K562 (cell line): ENCODE results near the gene NQO2. TPM values are rescaled to one million over a fixed set of nuclear protein-coding genes. Genes with fewer than 3 reads are reported as not detected.

Experiments
- CBFB ChIP-seq: sonication (generic); formaldehyde crosslinking; IDR thresholded peaks from 2 replicates; pipeline ENCODE4 v1.4.0; 2020; ENCODE audit warnings: mild to moderate bottlenecking, missing genetic modification reagents
- CBX8 ChIP-seq: fragments of 200-600 bp; sonication (generic); IDR thresholded peaks from 2 replicates; pipeline ENCODE4 v1.6.1; 2012; ENCODE audit warnings: borderline replicate concordance, mixed run types, low read depth, mild to moderate bottlenecking, moderate library complexity, mixed read lengths, low read length, control low read depth, inconsistent platforms; ENCODE audit not compliant: poor library complexity, severe bottlenecking; ENCODE audit errors: extremely low read depth
- CC2D1A ChIP-seq: fragments of 450-650 bp; IDR thresholded peaks from 2 replicates; pipeline ENCODE4 v1.6.1; 2017; ENCODE audit warnings: mild to moderate bottlenecking
- LCOR ChIP-seq: sonication (generic); formaldehyde crosslinking; IDR thresholded peaks from 2 replicates; pipeline ENCODE4 v1.8.0; 2022; ENCODE audit warnings: mild to moderate bottlenecking, missing genetic modification reagents
- MECOM ChIP-seq: fragments of 250-450 bp; sonication (Bioruptor Pico); IDR thresholded peaks from 2 replicates; pipeline ENCODE4 v1.8.0; 2022; ENCODE audit warnings: inconsistent platforms
- MXD1 ChIP-seq: fragments of 250-450 bp; sonication (Bioruptor Pico); IDR thresholded peaks from 2 replicates; pipeline ENCODE4 v1.8.0; 2021; ENCODE audit warnings: borderline replicate concordance, mild to moderate bottlenecking, moderate library complexity; ENCODE audit not compliant: poor library complexity, severe bottlenecking
- NFRKB ChIP-seq: fragments of 450-650 bp; IDR thresholded peaks from 2 replicates; pipeline ENCODE4 v1.6.1; 2016; ENCODE audit warnings: low read depth
- NUFIP1 ChIP-seq: fragments of 450-650 bp; IDR thresholded peaks from 2 replicates; pipeline ENCODE4 v1.6.1; 2018; ENCODE audit not compliant: partially characterized antibody
- TEAD4 ChIP-seq, 2 experiments: sonication (generic) in 1 of 2; formaldehyde crosslinking in 1 of 2; IDR thresholded peaks; 2 replicates each; pipeline versions ENCODE4 v1.6.1 to v1.8.0; 2012 to 2022; ENCODE audit warnings: borderline replicate concordance in 1 of 2, inconsistent platforms in 1 of 2, low read length in 1 of 2, mild to moderate bottlenecking in 1 of 2, missing genetic modification reagents in 1 of 2
- THAP12 ChIP-seq: fragments of 250-450 bp; sonication (Bioruptor Pico); IDR thresholded peaks from 2 replicates; pipeline ENCODE4 v1.9.0; 2021; ENCODE audit warnings: mild to moderate bottlenecking, inconsistent platforms
- ZHX1 ChIP-seq: fragments of 150-350 bp; conservative IDR thresholded peaks from 2 replicates; pipeline ENCODE4 v1.6.1; 2014; ENCODE audit warnings: low read length
- ZNF140 ChIP-seq: fragments of 250-450 bp; sonication (Bioruptor Pico); IDR thresholded peaks from 2 replicates; pipeline ENCODE4 v1.8.0; 2021; ENCODE audit warnings: moderate library complexity, mild to moderate bottlenecking, inconsistent platforms
- ZNF143 ChIP-seq: sonication (generic); formaldehyde crosslinking; IDR thresholded peaks from 2 replicates; pipeline ENCODE4 v1.9.0; 2022; ENCODE audit warnings: mild to moderate bottlenecking, missing genetic modification reagents
- ZNF184 ChIP-seq: sonication (generic); formaldehyde crosslinking; IDR thresholded peaks from 2 replicates; pipeline ENCODE4 v1.5.0; 2020; ENCODE audit warnings: missing genetic modification reagents
- ZNF212 ChIP-seq: fragments of 450-650 bp; formaldehyde crosslinking; IDR thresholded peaks from 2 replicates; pipeline ENCODE4 v1.4.0; 2020; ENCODE audit warnings: mild to moderate bottlenecking
- ZNF444 ChIP-seq: fragments of 250-450 bp; sonication (Bioruptor Pico); IDR thresholded peaks from 2 replicates; pipeline ENCODE4 v1.4.0; 2020; ENCODE audit warnings: mild to moderate bottlenecking, moderate library complexity
- ZNF511 ChIP-seq: sonication (generic); formaldehyde crosslinking; IDR thresholded peaks from 2 replicates; pipeline ENCODE4 v1.8.0; 2022; ENCODE audit warnings: mild to moderate bottlenecking, missing genetic modification reagents
- ZNF740 ChIP-seq, 3 experiments: fragments of 200-800 bp in 1 of 3; sonication (Bioruptor generic) in 1 of 3; sonication (generic) in 1 of 3; formaldehyde crosslinking in 1 of 3; IDR thresholded peaks; 2 replicates each; pipeline versions ENCODE4 v1.6.1 to v1.8.0; 2016 to 2022; ENCODE audit warnings: mild to moderate bottlenecking in 2 of 3, missing compliant biosample characterization in 2 of 3, missing genetic modification characterization in 2 of 3, missing genetic modification reagents in 1 of 3
- ZNF778 ChIP-seq: fragments of 450-650 bp; formaldehyde crosslinking; IDR thresholded peaks from 2 replicates; pipeline ENCODE4 v1.4.0; 2020; ENCODE audit warnings: mild to moderate bottlenecking, moderate library complexity
- polyA plus RNA-seq, 8 experiments: library from polyadenylated mRNA; depleted of rRNA in 4 of 8; stranded (reverse) in 5 of 8; unstranded in 3 of 8; fragments of >200 nt; fragmentation: Nextera tagmentation in 2 of 8; fragmentation: Illumina TruSeq in 1 of 8; extraction: Ambion mirVana in 2 of 8; extraction: Trizol in 1 of 8; gene quantifications; 2 replicates each; pipeline versions ENCODE4 v1.2.1 to v1.2.3, GENCODE V29; 2011 to 2014; ENCODE audit warnings: inconsistent platforms in 1 of 8, missing spikeins in 1 of 8
- total RNA-seq, 7 experiments: library from RNA; depleted of rRNA in 6 of 7; stranded (reverse); fragments of >200 nt in 6 of 7; fragmentation: Illumina TruSeq in 2 of 7; extraction: Trizol in 2 of 7; gene quantifications; 2 replicates each; pipeline versions ENCODE4 v1.2.1 to v1.2.3, GENCODE V29; 2011 to 2021; ENCODE audit warnings: low replicate concordance in 1 of 7
- TF ChIP-seq, protein P1 (sequence below): fragments of 250-450 bp; sonication (Bioruptor Pico); IDR thresholded peaks from 2 replicates; pipeline ENCODE4 v1.8.0; 2021; ENCODE audit warnings: moderate library complexity, mild to moderate bottlenecking, inconsistent platforms

The NQO2 gene
- total and polyA plus RNA-seq, 9 of the 15 experiments (the other 6 are each of a cell fraction or from before 2014, with no cell fraction given), result 54.6 to 214 (median 116) TPM

- no peak for TF ChIP-seq ZNF212
- peak; percentile 86; the same call in 1 of the 2 replicates for TF ChIP-seq CC2D1A
- TF ChIP-seq NUFIP1, result peak; percentile 11
- no peak for TF ChIP-seq MXD1
- no peak for TF ChIP-seq ZHX1
- TF ChIP-seq ZNF511 (CRISPR knock-in tag), result no peak
- no peak for TF ChIP-seq ZNF143
- TF ChIP-seq CBX8, result no peak
- no peak for TF ChIP-seq LCOR (CRISPR knock-in tag)
- no peak for TF ChIP-seq CBFB (CRISPR knock-in tag)
- no peak for TF ChIP-seq ZNF778
- no peak for TF ChIP-seq THAP12 (CRISPR knock-in tag)
- TF ChIP-seq ZNF184 (CRISPR knock-in tag), result no peak
- TF ChIP-seq TEAD4 (IDR thresholded peaks at IDR 0.05; ENCODE audit: low read length), result peak; percentile 93
- TF ChIP-seq TEAD4 (CRISPR knock-in tag; IDR thresholded peaks at IDR 0.05; ENCODE audit: borderline replicate concordance), result no peak
- TF ChIP-seq NFRKB, result peak; percentile 86
- TF ChIP-seq ZNF140 (CRISPR knock-in tag), result no peak
- no peak for TF ChIP-seq ZNF740 (CRISPR knock-in tag; IDR thresholded peaks at IDR 0.05)
- peak in 1 of 2 experiments; percentile 80; a peak in 2 of 4 replicates for TF ChIP-seq ZNF740 (tag; IDR thresholded peaks at IDR 0.05)
- peak; percentile 84 for TF ChIP-seq MECOM (CRISPR knock-in tag)
- no peak for TF ChIP-seq ZNF444
- TF ChIP-seq, protein P1, sequence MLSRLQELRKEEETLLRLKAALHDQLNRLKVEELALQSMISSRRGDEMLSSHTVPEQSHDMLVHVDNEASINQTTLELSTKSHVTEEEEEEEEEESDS (CRISPR knock-in tag), result no peak
Observed at GRCh38 chr6:2990248-2990931, 9.3 kb upstream of the NQO2 start (continued).
